ENCODE measurements around the gene STXBP3. TPM values are rescaled to one million over a fixed set of nuclear protein-coding genes. Genes with fewer than 3 reads are reported as not detected.
A peak's percentile ranks its signal among the peaks of the same experiment; 100 is the strongest.

The STXBP3 gene
- total and polyA plus RNA-seq, 2 of the 8 experiments (the other 6 are each of a cell fraction or from before 2014, with no cell fraction given), result 6.0 to 38.5 TPM

DNA sequence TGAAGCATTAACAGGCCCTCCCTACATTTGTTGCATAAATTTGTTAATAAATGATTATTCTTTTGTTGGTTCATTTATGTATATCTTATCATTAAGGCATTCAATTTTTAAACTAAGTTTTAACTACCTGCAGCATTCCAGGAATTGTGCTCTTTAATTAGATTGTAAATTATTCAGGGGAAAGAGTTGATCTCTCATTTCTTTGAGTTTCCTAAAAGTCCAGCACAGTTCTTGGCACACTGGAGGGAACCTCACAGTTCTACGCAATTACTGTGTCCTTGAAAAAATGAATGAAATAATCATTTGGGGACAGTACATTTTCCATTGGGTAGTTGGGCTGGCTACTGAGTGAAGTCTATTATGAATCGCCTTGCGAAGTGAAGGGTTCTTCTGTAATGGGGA is 493 bp upstream of the STXBP3 start:
- H3K79me1 ChIP-seq (ENCODE audit: low read depth, low read length), result no peaks in the 10 kb centered on the region
- H4K20me1 ChIP-seq (replicated peaks in 1 of 2; ENCODE audit: control insufficient read depth in 1 of 2, insufficient read depth in 2 of 2, low read length in 2 of 2), result no peaks in the 10 kb centered on the region
- no peak overlapping the region for H2BK12ac ChIP-seq (ENCODE audit: low read depth, low read length)
- ChIA-PET POLR2A (ENCODE audit: partially characterized antibody) (no interaction called here), CTCF (ENCODE audit: partially characterized antibody) (no interaction called here)
- H3K27ac ChIP-seq (ENCODE audit: low read depth, low read length), result no peak overlapping the region
- H3K27me3 ChIP-seq (replicated peaks in 1 of 4; ENCODE audit: control insufficient read depth in 3 of 4, extremely low read depth in 1 of 4, insufficient read depth in 3 of 4, low read length in 3 of 4), result peaks cover 0 to 4% (median 0%) of the 10 kb centered on the region in 4 experiments; a peak in 3 of 7 replicates
- H2BK20ac ChIP-seq (ENCODE audit: low read length), result no peak overlapping the region
- H3K4me3 ChIP-seq (ENCODE audit: extremely low read depth in 1 of 4, insufficient read depth in 2 of 4, low read depth in 3 of 4, low read length in 4 of 4), result peak overlapping the region in 1 of 4 experiments; percentile 89; a peak in 2 of 8 replicates
- H3K36me3 ChIP-seq (ENCODE audit: control insufficient read depth in 2 of 4, insufficient read depth in 4 of 4, low read length in 3 of 4), result no peaks in the 10 kb centered on the region; a peak in 1 of 8 replicates
- H3K4me1 ChIP-seq (replicated peaks in 1 of 4; ENCODE audit: control insufficient read depth in 3 of 4, insufficient read depth in 4 of 4, low read length in 3 of 4), result no peaks in the 10 kb centered on the region; a peak in 1 of 7 replicates
- H2BK5ac ChIP-seq (ENCODE audit: low read depth, low read length), result no peak overlapping the region
- no peak for TF ChIP-seq HDAC6 (IDR thresholded peaks at IDR 0.05; ENCODE audit: low read depth, low read length)
- TF ChIP-seq NRF1 (IDR thresholded peaks at IDR 0.05; ENCODE audit: low read depth, low read length), result no peak
- no peak for TF ChIP-seq GTF2F1 (IDR thresholded peaks at IDR 0.05; ENCODE audit: borderline replicate concordance, low read depth, low read length)
- TF ChIP-seq TAF7 (optimal IDR thresholded peaks at IDR 0.05; ENCODE audit: borderline replicate concordance, low read depth, low read length), result no peak
- no peak for TF ChIP-seq CEBPB (IDR thresholded peaks at IDR 0.05; ENCODE audit: low read depth, low read length)
- TF ChIP-seq NANOG (IDR thresholded peaks at IDR 0.05; ENCODE audit: insufficient read depth, low read depth, low read length, poor library complexity, severe bottlenecking), result no peak
- no peak for TF ChIP-seq CHD2 (IDR thresholded peaks at IDR 0.05; ENCODE audit: low read length)
- no peak for TF ChIP-seq SRF (IDR thresholded peaks at IDR 0.05; ENCODE audit: low read depth, low read length)
- no peak for TF ChIP-seq MAFK (IDR thresholded peaks at IDR 0.05; ENCODE audit: low read depth, low read length)
- no peak overlapping the region for H3K23ac ChIP-seq (ENCODE audit: insufficient read length)
- H2AK5ac ChIP-seq (ENCODE audit: low read depth, low read length), result no peak overlapping the region
- H2BK120ac ChIP-seq (replicated peaks; ENCODE audit: low read depth, low read length), result no peak overlapping the region
- H2AFZ ChIP-seq (ENCODE audit: low read length), result peak overlapping the region; percentile 45; the same call in 1 of the 2 replicates
- no peak overlapping the region for H3K14ac ChIP-seq (ENCODE audit: insufficient read length)
- FAIRE-seq, result no peak
- H3K9ac ChIP-seq (replicated peaks in 1 of 4; ENCODE audit: extremely low read depth in 1 of 4, low read depth in 3 of 4, low read length in 3 of 4), result no peak overlapping the region
- DNase-seq (ENCODE audit: low read depth in 1 of 2, low spot score in 2 of 2), result no peak
- no peak overlapping the region for H2BK15ac ChIP-seq (ENCODE audit: low read length)
- H3K79me2 ChIP-seq (ENCODE audit: control insufficient read depth in 1 of 2, insufficient read depth in 2 of 2, low read length in 2 of 2), result peaks cover 0 to 22% of the 10 kb centered on the region in 2 experiments; a peak in 2 of 4 replicates
- H4K8ac ChIP-seq (ENCODE audit: extremely low read depth, insufficient read depth, low read length), result no peak overlapping the region
- no peak overlapping the region; a peak in 1 of 4 replicates for H3K4me2 ChIP-seq (ENCODE audit: insufficient read depth in 1 of 2, low read depth in 2 of 2, low read length in 2 of 2)
- no peaks in the 10 kb centered on the region for H3K9me3 ChIP-seq (ENCODE audit: insufficient read depth in 2 of 2, low read depth in 1 of 2, low read length in 1 of 2)
- H4K5ac ChIP-seq (ENCODE audit: insufficient read length, low read depth, low read length), result no peak overlapping the region
- H4K91ac ChIP-seq (replicated peaks; ENCODE audit: insufficient read length, low read length), result no peak overlapping the region
- H3K56ac ChIP-seq (replicated peaks; ENCODE audit: insufficient read length, low read depth, low read length), result no peak overlapping the region
- H3K23me2 ChIP-seq (ENCODE audit: low read depth, low read length), result no peaks in the 10 kb centered on the region; the same call in 1 of the 2 replicates
- H3K4ac ChIP-seq (replicated peaks; ENCODE audit: insufficient read length, low read depth, low read length), result no peak overlapping the region
- no peak overlapping the region for H3K18ac ChIP-seq (ENCODE audit: extremely low read depth, low read length)
- 31% methylated on average over 3 of the region's 3 CpGs; no CpG with 5 or more reads in 1 of the 2 experiments for WGBS, 2 experiments (ENCODE audit: extremely low coverage in 1 of 2, insufficient coverage in 1 of 2, insufficient read length in 1 of 2, insufficient replicate concordance in 2 of 2, low coverage in 1 of 2, low lambda C conversion rate in 2 of 2, missing lambda C conversion rate in 1 of 2)
